ENCODE data around the gene TSPAN14. TPM values are rescaled to one million over a fixed set of nuclear protein-coding genes. Genes with fewer than 3 reads are reported as not detected.

TSPAN14 gene
- total RNA-seq, 1 donor from 2014 or later: 169 TPM

DNA sequence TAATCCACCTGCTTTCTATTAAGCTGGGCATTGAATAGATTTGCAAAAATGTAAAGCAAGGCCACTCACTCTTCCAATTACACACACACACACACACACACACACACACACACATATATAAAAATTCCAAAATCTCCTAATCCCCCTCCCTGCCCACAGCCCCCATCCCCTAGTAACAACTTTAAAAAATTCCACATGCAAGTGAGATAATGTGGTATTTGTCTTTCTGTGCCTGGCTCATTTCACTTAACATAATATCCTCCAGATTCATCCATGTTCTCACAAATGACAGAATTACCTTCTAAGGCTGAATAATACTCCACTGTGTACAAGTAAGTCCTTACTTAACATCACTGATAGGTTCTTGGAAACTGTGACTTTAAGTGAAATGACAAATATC is 107.8 kb downstream of the TSPAN14 start:
- Histone ChIP-seq H3K27ac (no peak overlapping the region), H3K4me1 (no peaks in the 10 kb centered on the region), H3K4me3 (no peak overlapping the region), H3K9me3 (no peaks in the 10 kb centered on the region), H3K27me3 (ENCODE audit: low read depth) (no peaks in the 10 kb centered on the region), H3K36me3 (no peaks in the 10 kb centered on the region)
- TF ChIP-seq, protein P1, sequence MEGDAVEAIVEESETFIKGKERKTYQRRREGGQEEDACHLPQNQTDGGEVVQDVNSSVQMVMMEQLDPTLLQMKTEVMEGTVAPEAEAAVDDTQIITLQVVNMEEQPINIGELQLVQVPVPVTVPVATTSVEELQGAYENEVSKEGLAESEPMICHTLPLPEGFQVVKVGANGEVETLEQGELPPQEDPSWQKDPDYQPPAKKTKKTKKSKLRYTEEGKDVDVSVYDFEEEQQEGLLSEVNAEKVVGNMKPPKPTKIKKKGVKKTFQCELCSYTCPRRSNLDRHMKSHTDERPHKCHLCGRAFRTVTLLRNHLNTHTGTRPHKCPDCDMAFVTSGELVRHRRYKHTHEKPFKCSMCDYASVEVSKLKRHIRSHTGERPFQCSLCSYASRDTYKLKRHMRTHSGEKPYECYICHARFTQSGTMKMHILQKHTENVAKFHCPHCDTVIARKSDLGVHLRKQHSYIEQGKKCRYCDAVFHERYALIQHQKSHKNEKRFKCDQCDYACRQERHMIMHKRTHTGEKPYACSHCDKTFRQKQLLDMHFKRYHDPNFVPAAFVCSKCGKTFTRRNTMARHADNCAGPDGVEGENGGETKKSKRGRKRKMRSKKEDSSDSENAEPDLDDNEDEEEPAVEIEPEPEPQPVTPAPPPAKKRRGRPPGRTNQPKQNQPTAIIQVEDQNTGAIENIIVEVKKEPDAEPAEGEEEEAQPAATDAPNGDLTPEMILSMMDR (IDR thresholded peaks at IDR 0.05): no peak
- intact Hi-C loops (cut with DNase I): no loop called here
- DNase-seq: no peak
- no peak for ATAC-seq

- H3K36me3 ChIP-seq: no peaks in the 10 kb centered on the region
- TF ChIP-seq, protein P1 (IDR thresholded peaks at IDR 0.05): no peak
- no peak for ATAC-seq
These were observed 113.2 kb downstream of the TSPAN14 start for GRCh38 chr10:80567292-80567691.

DNA sequence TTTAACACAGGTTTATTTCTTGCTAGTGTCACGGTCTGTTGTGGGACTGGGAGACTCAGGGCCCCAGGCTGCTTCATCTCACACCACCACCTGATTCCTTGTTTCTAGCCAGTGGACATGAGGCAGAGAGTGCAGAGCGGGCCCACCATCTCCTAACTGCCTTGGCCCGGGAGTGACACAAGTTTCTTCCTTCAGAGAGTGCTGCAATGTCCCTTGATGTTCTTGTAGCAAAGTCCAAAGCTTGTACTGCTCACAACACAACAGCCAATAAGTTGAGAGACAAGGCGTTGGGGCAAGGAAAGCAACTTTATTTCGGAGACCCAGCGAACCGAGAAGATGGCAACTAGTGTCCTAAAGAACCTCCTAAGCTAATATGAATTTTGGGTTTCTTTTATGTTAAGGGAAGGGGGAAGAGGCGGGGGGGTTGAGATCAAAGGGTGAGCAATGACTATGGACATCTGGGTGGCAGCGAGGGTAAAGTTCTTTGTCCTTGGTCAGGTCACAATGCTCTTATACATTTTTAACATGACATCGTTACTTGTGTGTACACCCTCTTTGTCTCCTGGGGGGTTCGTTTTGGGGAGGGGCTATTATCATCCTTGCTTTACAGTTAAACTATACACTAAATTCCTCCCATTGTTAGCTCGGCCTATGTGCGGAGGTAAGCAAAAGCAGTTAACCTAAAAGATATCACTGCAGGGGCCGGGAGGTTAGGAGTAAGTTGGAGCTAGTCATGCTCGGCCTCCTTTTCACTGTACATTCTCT is 115.2 kb downstream of the TSPAN14 start:
- TF ChIP-seq, protein P1 (IDR thresholded peaks at IDR 0.05): no peak
- no peak for DNase-seq
- intact Hi-C loops (cut with DNase I): no loop called here

More at GRCh38 chr10:80567292-80567691, 113.2 kb downstream of the TSPAN14 start:
- no peak for DNase-seq
- H3K27me3 ChIP-seq (ENCODE audit: low read depth): no peaks in the 10 kb centered on the region
- H3K9me3 ChIP-seq: no peaks in the 10 kb centered on the region
- no peak overlapping the region for H3K4me3 ChIP-seq
- H3K27ac ChIP-seq: no peak overlapping the region
- intact Hi-C loops (cut with DNase I): no loop called here
- no peaks in the 10 kb centered on the region for H3K4me1 ChIP-seq

DNA sequence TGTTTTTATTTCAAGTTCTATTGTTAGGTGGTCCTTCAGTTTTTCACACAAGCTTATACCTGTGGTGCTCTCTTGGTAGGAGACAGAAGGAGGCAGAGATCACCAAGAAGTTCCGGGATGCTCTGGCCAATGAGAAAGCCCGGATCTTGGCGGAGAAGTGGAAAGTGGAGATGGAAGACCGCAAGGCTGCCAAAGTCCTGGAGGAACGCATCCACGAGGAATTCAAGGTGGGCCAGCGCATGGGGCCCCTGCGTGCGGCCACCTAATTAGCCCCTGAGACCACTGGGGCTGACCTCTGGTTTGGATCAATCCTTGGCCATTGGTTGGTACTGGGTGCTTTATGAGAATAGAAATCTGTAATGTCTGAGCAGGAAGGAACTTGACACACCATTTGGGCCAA is 117.2 kb downstream of the TSPAN14 start:
- no peak for ATAC-seq
- H3K4me3 ChIP-seq: no peak overlapping the region
- H3K27ac ChIP-seq: no peak overlapping the region
- intact Hi-C loops (cut with DNase I): no loop called here
- TF ChIP-seq, protein P1 (IDR thresholded peaks at IDR 0.05): no peak
- H3K27me3 ChIP-seq (ENCODE audit: low read depth): no peaks in the 10 kb centered on the region
- no peaks in the 10 kb centered on the region for H3K4me1 ChIP-seq
- no peaks in the 10 kb centered on the region for H3K36me3 ChIP-seq
- no peaks in the 10 kb centered on the region for H3K9me3 ChIP-seq
- DNase-seq: no peak

More for the DNA sequence above, 115.2 kb downstream of the TSPAN14 start:
- no peaks in the 10 kb centered on the region for H3K4me1 ChIP-seq
- H3K4me3 ChIP-seq: no peak overlapping the region
- H3K36me3 ChIP-seq: no peaks in the 10 kb centered on the region
- no peak overlapping the region for H3K27ac ChIP-seq
- no peaks in the 10 kb centered on the region for H3K9me3 ChIP-seq
- H3K27me3 ChIP-seq (ENCODE audit: low read depth): no peaks in the 10 kb centered on the region
- no peak for ATAC-seq

DNA sequence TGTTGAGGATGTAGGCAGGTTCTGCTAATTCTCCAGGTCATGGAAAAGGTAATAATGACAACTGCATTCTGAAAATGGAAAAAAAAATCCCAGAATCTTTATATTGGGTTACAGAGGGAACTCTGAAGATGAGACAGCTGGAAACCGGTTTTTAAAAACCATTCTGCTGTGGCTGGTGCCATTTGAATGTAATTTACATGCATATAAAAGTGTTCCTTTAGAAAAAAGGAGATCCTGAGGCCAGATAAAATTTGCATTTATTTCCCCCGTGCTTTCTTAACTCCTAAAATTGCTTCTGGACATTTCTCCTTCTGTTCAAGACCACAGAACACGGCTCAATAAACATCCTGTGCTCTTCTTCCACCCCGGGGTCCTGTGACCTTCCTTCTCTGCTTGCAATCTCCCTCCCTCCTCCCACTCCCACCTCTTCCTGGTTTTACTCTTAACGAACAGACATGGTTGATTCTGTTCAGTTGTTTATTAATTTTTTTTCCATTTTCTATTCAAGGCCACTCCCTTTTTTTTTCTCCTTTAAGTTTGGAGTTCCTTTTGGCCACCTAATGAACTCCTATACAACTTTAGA is 125.2 kb downstream of the TSPAN14 start:
- no peak overlapping the region for H3K27ac ChIP-seq
- intact Hi-C loops (cut with DNase I): no loop called here
- H3K27me3 ChIP-seq (ENCODE audit: low read depth): no peaks in the 10 kb centered on the region
- no peak overlapping the region for H3K4me3 ChIP-seq
- TF ChIP-seq, protein P1 (IDR thresholded peaks at IDR 0.05): no peak
- no peaks in the 10 kb centered on the region for H3K36me3 ChIP-seq
- H3K4me1 ChIP-seq: no peaks in the 10 kb centered on the region
- H3K9me3 ChIP-seq: no peaks in the 10 kb centered on the region
- ATAC-seq (no peak), DNase-seq (no peak)

Data from lower lobe of right lung (tissue), 2 donors.